ENCODE data around the gene CYP17A1.

Gene CYP17A1

GRCh38 chr10:102812231-102812876 lies 24.9 kb downstream of the CYP17A1 start:
- TF ChIP-seq CTCF (IDR thresholded peaks at IDR 0.05; ENCODE audit: extremely low read depth, missing control alignments) = no peak

GRCh38 chr10:102811346-102811745 lies 25.9 kb downstream of the CYP17A1 start:
- no peak for TF ChIP-seq CTCF (IDR thresholded peaks at IDR 0.05; ENCODE audit: extremely low read depth, missing control alignments)
- no peak for DNase-seq (ENCODE audit: low spot score)

More at GRCh38 chr10:102812231-102812876, 24.9 kb downstream of the CYP17A1 start:
- DNase-seq (ENCODE audit: low spot score) = no peak

- TF ChIP-seq CTCF (IDR thresholded peaks at IDR 0.05; ENCODE audit: extremely low read depth, missing control alignments) = no peak
- no peak for DNase-seq (ENCODE audit: low spot score)
Measured at GRCh38 chr10:102808380-102808779, 28.8 kb downstream of the CYP17A1 start.

GRCh38 chr10:102804382-102805055 lies 32.7 kb downstream of the CYP17A1 start:
- DNase-seq (ENCODE audit: low spot score) = no peak
- TF ChIP-seq CTCF (IDR thresholded peaks at IDR 0.05; ENCODE audit: extremely low read depth, missing control alignments) = no peak

- peak; percentile 50 for DNase-seq (ENCODE audit: low spot score)
- no peak for TF ChIP-seq CTCF (IDR thresholded peaks at IDR 0.05; ENCODE audit: extremely low read depth, missing control alignments)
Measured at GRCh38 chr10:102802920-102803534, 34.2 kb downstream of the CYP17A1 start.

- no peak for DNase-seq (ENCODE audit: low spot score)
- TF ChIP-seq CTCF (IDR thresholded peaks at IDR 0.05; ENCODE audit: extremely low read depth, missing control alignments) = no peak
Measured at GRCh38 chr10:102801978-102802377, 35.2 kb downstream of the CYP17A1 start.

GRCh38 chr10:102801496-102801895 lies 35.7 kb downstream of the CYP17A1 start:
- no peak for DNase-seq (ENCODE audit: low spot score)
- no peak for TF ChIP-seq CTCF (IDR thresholded peaks at IDR 0.05; ENCODE audit: extremely low read depth, missing control alignments)

Measured in GM20000 (cell line).